GM12874 (cell line): ENCODE results near the gene PHLDB2.
A peak's percentile ranks its signal among the peaks of the same experiment; 100 is the strongest.

ENCODE experiments used
- TF ChIP-seq, protein P1 (sequence below): IDR thresholded peaks from 2 replicates; pipeline ENCODE4 v1.5.1; 2011; ENCODE audit warnings: low read depth, mild to moderate bottlenecking, control low read depth, low read length, moderate library complexity; ENCODE audit not compliant: insufficient read depth

The PHLDB2 gene

DNA sequence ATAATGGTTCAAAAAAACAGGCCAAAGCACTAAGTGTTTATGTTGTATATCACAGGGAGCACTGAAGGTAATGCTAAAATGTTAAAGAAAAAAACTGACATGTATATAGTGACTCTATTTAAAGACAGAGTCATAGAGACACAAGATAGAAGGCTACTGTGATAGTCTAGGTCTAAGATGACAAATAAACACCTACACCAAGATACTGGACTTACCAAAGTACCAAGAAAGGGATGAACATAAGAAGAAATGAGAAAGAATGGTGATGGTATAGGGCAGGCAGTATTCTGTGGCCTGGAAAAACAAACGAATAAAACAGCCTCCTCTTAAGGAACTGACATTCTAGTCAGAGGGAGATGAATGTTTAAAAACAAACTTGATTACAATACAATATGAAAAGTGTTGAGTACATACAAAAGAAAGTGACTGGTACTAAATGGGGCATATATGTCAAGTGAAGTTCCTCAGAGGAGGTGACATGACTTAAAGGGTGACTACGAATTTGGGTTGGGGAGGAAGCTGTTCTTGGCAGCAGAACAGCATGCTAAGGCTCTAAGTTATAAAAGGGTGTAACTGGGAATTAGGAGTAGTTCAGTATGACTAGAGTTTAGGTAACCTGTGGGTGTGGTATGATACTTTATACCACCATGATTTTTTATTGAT, 125.7 kb downstream of the PHLDB2 start:
- TF ChIP-seq, protein P1, sequence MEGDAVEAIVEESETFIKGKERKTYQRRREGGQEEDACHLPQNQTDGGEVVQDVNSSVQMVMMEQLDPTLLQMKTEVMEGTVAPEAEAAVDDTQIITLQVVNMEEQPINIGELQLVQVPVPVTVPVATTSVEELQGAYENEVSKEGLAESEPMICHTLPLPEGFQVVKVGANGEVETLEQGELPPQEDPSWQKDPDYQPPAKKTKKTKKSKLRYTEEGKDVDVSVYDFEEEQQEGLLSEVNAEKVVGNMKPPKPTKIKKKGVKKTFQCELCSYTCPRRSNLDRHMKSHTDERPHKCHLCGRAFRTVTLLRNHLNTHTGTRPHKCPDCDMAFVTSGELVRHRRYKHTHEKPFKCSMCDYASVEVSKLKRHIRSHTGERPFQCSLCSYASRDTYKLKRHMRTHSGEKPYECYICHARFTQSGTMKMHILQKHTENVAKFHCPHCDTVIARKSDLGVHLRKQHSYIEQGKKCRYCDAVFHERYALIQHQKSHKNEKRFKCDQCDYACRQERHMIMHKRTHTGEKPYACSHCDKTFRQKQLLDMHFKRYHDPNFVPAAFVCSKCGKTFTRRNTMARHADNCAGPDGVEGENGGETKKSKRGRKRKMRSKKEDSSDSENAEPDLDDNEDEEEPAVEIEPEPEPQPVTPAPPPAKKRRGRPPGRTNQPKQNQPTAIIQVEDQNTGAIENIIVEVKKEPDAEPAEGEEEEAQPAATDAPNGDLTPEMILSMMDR, result no peak

GRCh38 chr3:111986800-111987199, 127.7 kb downstream of the PHLDB2 start:
- TF ChIP-seq, protein P1, result no peak

- TF ChIP-seq, protein P1, result peak; percentile 61; the same call in 1 of the 2 replicates
These were observed 130.1 kb downstream of the PHLDB2 start for GRCh38 chr3:111989061-111989678.

GRCh38 chr3:111993038-111993437, 134.0 kb downstream of the PHLDB2 start:
- TF ChIP-seq, protein P1, result no peak

DNA sequence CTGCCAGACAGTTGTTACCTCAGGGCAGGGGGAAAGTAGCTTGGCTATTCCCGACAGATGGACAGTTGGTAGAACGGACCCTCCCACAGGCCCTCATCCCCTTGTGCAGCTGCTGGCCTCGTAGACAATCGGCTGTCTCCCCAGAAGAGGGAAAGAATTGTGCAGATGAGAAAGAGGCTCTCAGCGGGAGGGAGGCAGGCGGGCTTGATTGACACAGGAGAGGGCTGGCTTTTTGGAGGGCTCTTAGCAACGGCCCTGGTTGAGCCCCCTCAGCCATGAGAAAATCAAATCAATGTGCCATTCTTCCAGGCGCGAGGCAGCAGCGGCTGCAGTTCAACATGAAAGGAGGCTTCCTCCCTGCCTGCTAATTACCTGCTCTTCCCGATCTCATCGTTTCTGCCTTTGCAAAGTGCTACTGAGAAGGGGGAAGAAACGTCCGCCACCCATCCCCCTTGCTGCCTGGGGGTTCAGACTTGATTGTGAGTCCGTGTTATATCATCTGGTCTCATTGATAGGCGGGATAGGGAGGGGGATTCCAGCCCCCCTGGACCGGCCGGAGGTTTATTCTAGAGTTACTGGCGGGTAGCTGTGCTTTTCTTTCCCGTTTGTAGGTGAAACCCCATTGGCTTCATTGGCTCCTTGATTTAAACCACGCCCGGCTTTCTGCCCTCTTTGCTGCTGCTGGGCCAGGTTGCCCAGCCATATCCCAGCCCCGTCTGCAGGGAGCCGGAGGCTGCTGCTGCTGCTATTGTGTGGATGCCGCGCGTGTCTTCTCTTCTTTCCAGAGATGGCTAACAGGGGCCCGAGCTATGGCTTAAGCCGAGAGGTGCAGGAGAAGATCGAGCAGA, 139.8 kb downstream of the PHLDB2 start, which contains the start of gene TAGLN3:
Gene TAGLN3, plus strand, starts transcription at position 287 of the 848 bp plus-strand sequence. Its CDS starts 501 bp downstream, at position 788.
- TF ChIP-seq, protein P1, result no peak

DNA sequence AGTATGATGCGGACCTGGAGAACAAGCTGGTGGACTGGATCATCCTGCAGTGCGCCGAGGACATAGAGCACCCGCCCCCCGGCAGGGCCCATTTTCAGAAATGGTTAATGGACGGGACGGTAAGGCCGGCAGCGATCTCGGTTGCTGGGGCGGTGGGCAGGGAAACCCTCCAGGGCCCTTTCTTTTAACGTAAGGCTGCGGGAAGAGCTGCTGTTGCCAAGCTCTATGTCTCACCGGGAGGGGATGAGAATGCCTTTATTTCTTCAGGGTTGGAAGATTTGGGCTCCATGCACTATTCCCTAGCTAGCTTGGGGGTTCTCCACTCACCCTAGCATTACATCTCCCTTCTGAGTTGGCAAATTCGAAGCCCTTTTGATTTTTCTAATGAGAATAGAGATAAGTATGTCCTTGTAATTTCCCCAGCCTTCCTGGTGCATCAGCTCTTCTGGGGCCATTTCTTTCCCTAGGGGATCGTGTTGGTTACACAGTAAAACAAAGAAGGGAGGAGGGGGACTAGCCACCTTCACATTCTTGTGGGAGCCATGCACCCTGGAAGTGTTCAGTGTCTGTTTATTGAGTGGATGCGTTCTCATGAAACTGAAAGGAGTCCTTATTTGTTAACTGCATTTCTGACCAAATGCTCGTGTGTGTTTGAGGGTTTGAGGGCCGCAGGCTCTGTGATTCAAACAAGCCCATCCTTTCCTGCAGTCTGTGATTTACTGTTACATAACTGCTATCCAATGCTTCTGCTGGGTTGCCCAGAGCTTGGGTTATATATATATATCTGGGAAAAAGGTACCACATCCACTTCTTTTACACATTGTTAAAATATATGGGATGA, 140.6 kb downstream of the PHLDB2 start:
- TF ChIP-seq, protein P1, result no peak
